ENCODE measurements around the gene UBAP1L.

The UBAP1L gene

GRCh38 chr15:65042776-65043327 is 72.1 kb downstream of the UBAP1L start:
- DNase-seq (ENCODE audit: low spot score), result no peak

Measured in RKO (cell line).